Breast epithelium (tissue), 3 donors: ENCODE measurements around the gene RXFP2.

Source experiments
- CTCF ChIP-seq, 3 donors: fragments of 450-650 bp; IDR thresholded peaks; one replicate each; pipeline ENCODE4 v1.5.1; 2016 to 2017; ENCODE audit warnings: antibody characterized with exemption in 3 of 3, mild to moderate bottlenecking in 3 of 3, moderate library complexity in 3 of 3
- POLR2AphosphoS5 ChIP-seq, 3 donors: sonication (generic); formaldehyde crosslinking; IDR thresholded peaks; one replicate each; pipeline ENCODE4 v1.6.1; 2017; ENCODE audit warnings: antibody characterized with exemption in 3 of 3

DNA sequence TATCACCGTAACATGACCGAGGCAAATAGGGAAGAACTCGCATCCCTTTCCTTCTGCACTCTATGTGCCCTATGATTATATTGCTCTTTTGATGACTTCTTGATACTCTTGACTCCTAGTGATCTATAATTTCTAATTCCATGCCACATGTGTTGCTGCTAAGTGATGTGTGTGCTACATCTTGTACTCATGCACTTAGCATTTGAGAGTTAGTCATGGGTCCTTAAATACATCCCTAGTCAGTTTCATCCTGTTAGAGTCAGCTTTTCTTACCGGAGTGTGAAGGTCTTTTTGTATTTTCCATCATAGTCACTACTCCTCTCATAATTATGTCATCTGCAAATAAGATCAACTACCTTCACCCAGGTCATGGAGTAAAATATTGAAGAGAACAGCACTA lies 30.2 kb downstream of the RXFP2 start:
- TF ChIP-seq POLR2AphosphoS5 (IDR thresholded peaks at IDR 0.05) (no peak), CTCF (IDR thresholded peaks at IDR 0.05) (no peak)
